Omental fat pad (tissue), 4 donors: ENCODE measurements around the gene FASLG. TPM values are rescaled to one million over a fixed set of nuclear protein-coding genes. Genes with fewer than 3 reads are reported as not detected.

ENCODE experiments used
- ATAC-seq: fragments of 150-250 bp; one replicate; pipeline ENCODE4 v1.9.1; 2016; ENCODE audit warnings: mild to moderate bottlenecking, moderate library complexity; ENCODE audit not compliant: low FRiP score
- DNase-seq: peaks from one replicate; pipeline ENCODE4 v3.0.0-alpha.2; 2019; ENCODE audit warnings: low spot score
- CTCF ChIP-seq, 3 donors: fragments of 450-650 bp; IDR thresholded peaks; one replicate each; pipeline ENCODE4 v1.5.1; 2016 to 2017; ENCODE audit warnings: antibody characterized with exemption in 3 of 3, mild to moderate bottlenecking in 3 of 3, moderate library complexity in 2 of 3
- total RNA-seq, 4 donors: library from RNA; depleted of rRNA; stranded (reverse); fragments of >200 nt; gene quantifications; one replicate each; pipeline ENCODE4 v1.1.0, GENCODE V29; 2016

FASLG gene
- total RNA-seq, 4 donors from 2014 or later: 0.24 to 0.31 TPM; not detected in 2

- no peak for ATAC-seq
Observed at GRCh38 chr1:172697534-172698002, 38.7 kb downstream of the FASLG start.

GRCh38 chr1:172698224-172698623, 39.3 kb downstream of the FASLG start:
- TF ChIP-seq CTCF (IDR thresholded peaks at IDR 0.05): no peak
- ATAC-seq: no peak
- DNase-seq: no peak

More at GRCh38 chr1:172697534-172698002, 38.7 kb downstream of the FASLG start:
- no peak for TF ChIP-seq CTCF (IDR thresholded peaks at IDR 0.05)
- no peak for DNase-seq

- no peak for TF ChIP-seq CTCF (IDR thresholded peaks at IDR 0.05)
- DNase-seq (no peak), ATAC-seq (no peak)
Observed at GRCh38 chr1:172699111-172699510, 40.2 kb downstream of the FASLG start.

GRCh38 chr1:172699695-172700227, 40.9 kb downstream of the FASLG start:
- no peak for ATAC-seq
- no peak for DNase-seq
- TF ChIP-seq CTCF (IDR thresholded peaks at IDR 0.05): no peak

GRCh38 chr1:172700556-172700955, 41.7 kb downstream of the FASLG start:
- no peak for ATAC-seq
- no peak for TF ChIP-seq CTCF (IDR thresholded peaks at IDR 0.05)
- no peak for DNase-seq

- ATAC-seq: no peak
Observed at GRCh38 chr1:172704001-172704400, 45.1 kb downstream of the FASLG start.

More at GRCh38 chr1:172704001-172704400, 45.1 kb downstream of the FASLG start:
- TF ChIP-seq CTCF (IDR thresholded peaks at IDR 0.05): no peak
- no peak for DNase-seq
